Measurements from ENCODE around the gene STIP1. TPM values are rescaled to one million over a fixed set of nuclear protein-coding genes. Genes with fewer than 3 reads are reported as not detected.
A peak's percentile ranks its signal among the peaks of the same experiment; 100 is the strongest.

STIP1 gene
- total RNA-seq, 1 donor from 2014 or later = 33.9 TPM

DNA sequence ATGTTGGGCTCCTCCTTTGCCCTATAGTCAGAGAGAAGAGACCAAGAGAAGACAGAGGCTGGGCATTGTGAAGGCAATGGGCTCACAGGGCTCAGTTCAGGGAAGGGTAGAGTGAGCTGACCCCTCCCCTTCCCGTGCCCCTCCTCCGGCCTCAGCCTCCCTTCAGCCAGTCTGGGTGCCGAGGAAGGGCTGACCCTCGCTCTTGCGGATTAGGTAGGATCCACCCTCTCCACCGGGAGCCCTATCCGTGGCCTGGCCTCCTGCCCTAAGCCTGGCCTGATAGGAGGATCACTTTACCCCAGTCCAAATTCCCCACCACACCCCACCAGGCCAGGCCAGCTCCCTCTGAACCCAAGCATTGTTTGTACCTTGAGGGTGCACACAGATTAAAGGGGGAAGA, 62.6 kb downstream of the STIP1 start:
- DNase-seq (ENCODE audit: low spot score) (no peak), ATAC-seq (no peak)

DNA sequence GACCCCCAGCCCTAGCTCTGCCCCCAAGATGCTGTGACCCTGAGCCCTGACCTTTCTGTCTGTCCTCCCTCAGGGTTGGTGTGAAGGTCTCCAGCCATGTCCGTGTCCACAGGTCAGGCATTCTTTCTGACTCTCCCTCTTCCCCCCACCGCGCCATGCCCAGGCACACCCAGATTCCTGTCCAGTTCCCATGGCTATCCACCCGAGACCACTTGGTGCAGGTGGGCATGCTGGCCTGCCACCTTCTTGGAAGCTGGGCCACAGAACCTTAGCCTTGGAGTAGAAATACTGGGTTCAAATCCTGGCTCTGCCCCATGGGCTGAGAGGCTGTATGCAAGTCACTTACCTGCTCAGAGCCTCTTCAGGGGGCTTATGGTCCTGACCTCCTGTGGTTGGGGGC, 63.1 kb downstream of the STIP1 start:
- DNase-seq (ENCODE audit: low spot score) = no peak
- ATAC-seq = no peak

DNA sequence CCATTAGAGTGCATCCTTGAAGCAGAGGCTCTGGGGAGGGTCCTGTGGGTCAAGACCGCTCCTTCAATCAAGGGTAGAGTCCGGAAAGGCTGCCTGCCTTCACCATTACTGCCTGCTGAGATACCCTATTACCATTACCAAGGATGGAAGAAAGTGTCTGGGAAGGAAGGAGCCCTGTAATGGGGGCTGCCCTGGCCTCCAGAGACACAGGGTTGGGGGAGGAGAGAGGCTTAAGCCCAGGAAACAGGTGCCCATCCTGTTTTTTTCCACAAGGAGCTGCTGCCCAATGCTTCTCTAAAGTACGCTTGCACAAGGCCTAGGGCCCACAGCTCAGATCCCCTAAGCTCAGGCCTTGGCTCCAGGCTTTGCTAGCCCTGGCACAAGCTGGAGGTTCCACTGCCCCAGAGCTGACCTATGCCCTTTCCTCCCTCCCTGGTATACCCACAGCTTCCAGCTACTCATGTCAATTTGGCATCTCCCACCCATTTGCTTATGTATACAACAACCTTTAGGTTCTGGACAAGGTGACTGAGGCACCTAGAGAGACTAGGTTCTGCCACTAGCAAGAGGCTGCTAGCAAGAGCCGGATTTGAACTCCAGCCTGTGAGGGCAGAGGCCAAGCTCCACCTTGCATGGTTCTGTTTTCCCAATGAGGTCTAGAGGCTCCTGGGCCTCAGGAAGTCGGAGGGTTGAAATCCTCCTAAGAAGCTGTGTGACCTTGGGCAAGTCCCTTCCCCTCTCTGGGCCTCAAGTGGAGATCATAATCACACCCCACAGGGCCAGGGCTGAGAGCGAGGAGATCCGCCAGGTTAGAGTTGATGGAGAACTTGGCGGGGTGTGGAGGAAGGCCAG, 63.8 kb downstream of the STIP1 start:
- peak; percentile 22 for ATAC-seq
- DNase-seq (ENCODE audit: low spot score) = no peak

DNA sequence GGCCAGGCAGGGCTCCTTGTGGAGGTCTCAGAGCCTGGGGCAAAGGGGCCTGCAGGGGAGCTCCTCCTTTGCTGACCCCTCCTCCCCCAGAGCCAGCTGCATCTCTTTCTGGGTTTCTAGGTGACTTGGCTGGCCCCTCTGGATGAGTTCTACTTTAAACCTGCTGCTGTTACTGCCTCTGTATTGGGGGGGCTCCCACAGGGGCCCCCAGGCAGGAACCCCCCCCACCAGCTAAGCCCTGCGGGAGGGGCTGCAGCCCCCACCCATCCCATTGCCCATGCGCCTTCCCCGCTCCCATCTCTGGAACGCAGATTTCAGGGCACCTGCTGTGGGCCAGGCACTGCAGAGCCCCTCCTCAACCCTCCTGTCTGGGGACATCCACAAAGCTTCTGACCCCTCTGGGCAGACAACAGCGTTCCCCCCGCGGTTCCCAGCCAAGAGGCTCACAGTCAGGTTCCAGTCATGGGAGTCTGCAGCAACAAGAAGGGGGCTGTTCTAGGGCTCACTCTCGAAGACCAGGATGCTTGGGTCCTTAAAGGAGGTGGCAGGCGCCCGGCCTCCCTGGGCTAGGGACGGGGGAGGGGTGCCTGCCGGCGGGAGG, 64.5 kb downstream of the STIP1 start:
- ATAC-seq = no peak
- no peak for DNase-seq (ENCODE audit: low spot score)

DNA sequence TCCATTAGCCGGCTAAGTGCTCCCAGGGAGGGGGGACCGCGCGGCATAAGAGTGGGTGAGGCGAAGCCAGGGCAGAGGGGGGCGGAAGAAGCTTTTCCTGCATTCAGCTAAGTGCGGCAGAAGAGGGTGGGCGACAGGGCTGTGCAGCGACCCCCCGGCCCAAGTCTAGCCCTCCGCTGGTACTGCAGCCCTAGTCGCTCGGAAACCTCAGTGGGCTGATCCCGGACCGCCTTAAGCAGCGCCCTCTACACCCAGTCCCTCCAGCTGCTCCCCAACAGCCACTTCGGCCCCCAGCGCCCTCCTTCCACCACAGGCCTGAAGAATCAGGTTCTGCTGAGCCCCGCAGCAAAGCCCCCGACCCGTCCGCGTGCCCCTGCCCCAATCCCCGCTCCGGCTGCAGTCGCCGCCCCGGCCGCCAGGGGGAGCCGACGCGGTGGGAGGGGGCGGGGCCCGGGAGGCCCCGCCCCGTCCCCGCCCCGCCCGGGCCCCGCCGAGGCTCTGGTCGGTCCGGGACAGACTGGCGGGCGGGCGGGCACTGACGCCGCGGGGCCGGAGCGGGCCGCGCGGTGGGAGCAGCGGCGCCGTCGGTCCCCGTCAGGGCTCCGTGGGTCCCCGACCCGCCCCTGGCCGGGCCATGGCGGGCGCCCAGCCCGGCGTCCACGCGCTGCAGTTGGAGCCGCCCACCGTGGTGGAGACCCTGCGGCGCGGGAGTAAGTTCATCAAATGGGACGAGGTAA, 65.2 kb downstream of the STIP1 start, which contains the start of gene PLCB3:
PLCB3 (plus strand) TSS at position 515 of the 737 bp plus-strand sequence; CDS start at position 635, 120 bp downstream.
- peak; percentile 70 for ATAC-seq
- peak; percentile 74 for DNase-seq (ENCODE audit: low spot score)

DNA sequence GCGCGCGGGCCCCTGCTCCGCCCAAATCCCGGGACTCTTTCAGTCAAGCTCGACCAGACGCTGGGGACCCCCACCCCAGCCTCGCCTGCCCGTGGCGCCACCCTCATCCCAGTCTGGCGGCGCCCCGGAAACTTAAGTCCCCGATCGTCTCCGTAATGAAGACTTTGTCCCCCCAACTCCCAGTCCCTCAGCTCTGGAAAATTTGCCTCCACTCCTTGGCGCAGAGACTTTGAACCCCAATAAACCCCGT, 65.7 kb downstream of the STIP1 start:
- ATAC-seq (no peak), DNase-seq (ENCODE audit: low spot score) (no peak)

DNA sequence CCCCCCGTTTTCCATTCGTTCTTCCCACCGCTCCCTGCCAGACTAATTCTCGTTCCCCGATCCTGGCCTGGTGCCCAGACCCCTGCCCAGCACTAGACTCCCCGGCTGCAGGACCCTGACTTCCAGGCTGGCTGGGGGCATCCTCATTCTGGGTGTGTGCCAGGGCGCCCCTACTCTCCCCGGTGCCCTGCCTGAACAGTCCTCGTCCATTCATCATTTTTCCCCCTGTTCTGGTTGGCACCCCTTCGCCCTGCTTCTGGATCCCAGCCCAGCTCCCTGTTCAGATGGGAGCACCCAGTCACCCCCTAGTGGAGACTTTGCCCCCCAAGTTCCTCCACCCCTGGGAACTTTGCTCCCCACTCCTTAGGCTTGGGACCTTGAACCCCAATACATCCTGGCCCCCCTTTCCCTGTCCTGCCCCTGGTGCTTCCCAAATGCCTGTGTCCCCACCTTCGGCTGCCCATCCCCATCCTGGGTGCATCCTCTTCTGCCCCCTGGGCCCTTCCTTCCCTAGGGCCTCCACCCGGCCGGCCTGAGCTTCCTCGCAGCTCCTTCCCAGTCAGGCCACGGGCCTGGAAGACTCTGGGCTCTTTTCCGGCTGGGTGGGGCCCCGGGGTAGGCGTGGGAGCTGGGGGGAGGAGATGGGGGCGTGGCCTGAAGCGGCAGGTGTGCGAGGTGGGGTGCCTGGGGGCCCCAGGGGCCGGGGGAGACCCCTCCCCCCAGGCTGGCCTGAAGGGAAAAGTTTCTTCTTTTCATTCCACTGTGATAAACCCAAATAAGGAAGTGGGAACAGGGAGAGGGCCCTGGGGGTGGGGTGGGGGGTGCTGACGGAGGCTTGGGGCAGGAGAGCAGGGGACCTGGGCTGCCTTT, 66.3 kb downstream of the STIP1 start:
- no peak for DNase-seq (ENCODE audit: low spot score)
- ATAC-seq = peak; percentile 8

DNA sequence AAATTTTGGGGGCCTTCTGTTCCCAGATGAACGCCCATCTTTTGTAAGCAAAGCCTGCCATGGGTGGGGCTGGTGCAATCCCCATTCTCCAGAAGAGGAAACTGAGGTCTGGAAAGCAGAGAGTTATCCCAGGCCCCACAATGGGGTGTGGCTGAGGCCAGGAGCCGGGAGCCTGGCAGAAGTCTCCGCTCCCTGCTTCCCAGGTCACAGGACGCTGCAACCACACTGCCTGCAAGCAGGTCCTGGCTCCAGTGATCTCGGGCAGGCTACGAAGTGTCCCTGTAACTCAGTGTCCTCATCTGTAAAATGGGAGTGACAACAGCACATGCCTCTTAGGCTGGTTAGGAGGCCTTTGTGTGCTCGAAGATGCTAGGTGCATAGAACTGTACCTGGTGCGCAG, 67.1 kb downstream of the STIP1 start:
- DNase-seq (ENCODE audit: low spot score) (no peak), ATAC-seq (no peak)

DNA sequence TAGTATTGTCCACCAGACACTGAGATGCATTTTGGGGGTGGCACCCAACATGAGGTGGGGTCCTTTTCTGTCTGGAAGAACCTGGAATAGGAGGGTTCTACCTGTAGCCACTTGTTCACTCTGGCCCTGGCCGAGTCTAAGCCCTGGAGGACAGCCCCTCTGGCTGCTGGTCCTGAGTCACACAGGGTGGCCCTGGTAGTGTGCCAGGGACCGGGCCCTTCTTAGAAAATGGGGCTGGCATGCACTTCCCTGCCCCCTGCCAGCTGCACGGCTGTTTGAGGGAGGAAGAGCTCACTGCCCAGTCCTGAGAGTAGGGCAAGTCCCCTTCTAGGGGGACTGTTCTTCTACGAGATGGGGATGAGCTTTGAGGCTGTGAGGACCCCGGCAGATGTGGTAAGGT, 67.5 kb downstream of the STIP1 start:
- no peak for DNase-seq (ENCODE audit: low spot score)
- no peak for ATAC-seq

Other genes starting within 250 kb of the STIP1 start
- 4.2 TPM for gene NAA40, start 247.2 kb upstream of the STIP1 start, total RNA-seq
- gene COX8A, start 211.6 kb upstream of the STIP1 start, total RNA-seq = 182 TPM
- 22.8 TPM for gene OTUB1, start 199.7 kb upstream of the STIP1 start, total RNA-seq
- gene FLRT1, start 150.2 kb upstream of the STIP1 start, total RNA-seq = not detected
- gene MACROD1, start 20.1 kb upstream of the STIP1 start, total RNA-seq = 35.2 TPM
- 9.7 TPM for gene FERMT3, start 20.6 kb downstream of the STIP1 start, total RNA-seq
- 22.2 TPM for gene TRPT1, start 40.0 kb downstream of the STIP1 start, total RNA-seq
- gene NUDT22, start 40.1 kb downstream of the STIP1 start, total RNA-seq = 52.5 TPM
- gene DNAJC4, start 44.4 kb downstream of the STIP1 start, total RNA-seq = 28.2 TPM
- gene VEGFB, start 48.4 kb downstream of the STIP1 start, total RNA-seq = 20.8 TPM
- 82.6 TPM for gene FKBP2, start 54.9 kb downstream of the STIP1 start, total RNA-seq
- gene PPP1R14B, start 60.8 kb downstream of the STIP1 start, total RNA-seq = 50.1 TPM
- gene PLCB3, start 65.4 kb downstream of the STIP1 start, total RNA-seq = 6.8 TPM
- 36.0 TPM for gene BAD, start 98.5 kb downstream of the STIP1 start, total RNA-seq
- 26.8 TPM for gene GPR137, start 99.7 kb downstream of the STIP1 start, total RNA-seq
- gene KCNK4, start 105.1 kb downstream of the STIP1 start, total RNA-seq = not detected
- not detected for gene CATSPERZ, start 114.2 kb downstream of the STIP1 start, total RNA-seq
- 53.6 TPM for gene ESRRA, start 119.4 kb downstream of the STIP1 start, total RNA-seq
- 59.1 TPM for gene TRMT112, start 131.4 kb downstream of the STIP1 start, total RNA-seq
- 96.4 TPM for gene PRDX5, start 131.9 kb downstream of the STIP1 start, total RNA-seq
- gene CCDC88B, start 154.0 kb downstream of the STIP1 start, total RNA-seq = 4.0 TPM
- gene RPS6KA4, start 173.0 kb downstream of the STIP1 start, total RNA-seq = 9.8 TPM